Measurements from ENCODE around the gene CCDC97.

GRCh38 chr19:41265395-41266153 is 44.4 kb upstream of the CCDC97 start:
- no peak for TF ChIP-seq EZH2 (IDR thresholded peaks at IDR 0.05; ENCODE audit: low read depth)
- TF ChIP-seq CTCF (conservative IDR thresholded peaks at IDR 0.05) = no peak
